Measurements from ENCODE around the gene ANK3. TPM values are rescaled to one million over a fixed set of nuclear protein-coding genes. Genes with fewer than 3 reads are reported as not detected.

Gene ANK3
- total RNA-seq, 4 donors from 2014 or later = 118 to 161 (median 151) TPM

DNA sequence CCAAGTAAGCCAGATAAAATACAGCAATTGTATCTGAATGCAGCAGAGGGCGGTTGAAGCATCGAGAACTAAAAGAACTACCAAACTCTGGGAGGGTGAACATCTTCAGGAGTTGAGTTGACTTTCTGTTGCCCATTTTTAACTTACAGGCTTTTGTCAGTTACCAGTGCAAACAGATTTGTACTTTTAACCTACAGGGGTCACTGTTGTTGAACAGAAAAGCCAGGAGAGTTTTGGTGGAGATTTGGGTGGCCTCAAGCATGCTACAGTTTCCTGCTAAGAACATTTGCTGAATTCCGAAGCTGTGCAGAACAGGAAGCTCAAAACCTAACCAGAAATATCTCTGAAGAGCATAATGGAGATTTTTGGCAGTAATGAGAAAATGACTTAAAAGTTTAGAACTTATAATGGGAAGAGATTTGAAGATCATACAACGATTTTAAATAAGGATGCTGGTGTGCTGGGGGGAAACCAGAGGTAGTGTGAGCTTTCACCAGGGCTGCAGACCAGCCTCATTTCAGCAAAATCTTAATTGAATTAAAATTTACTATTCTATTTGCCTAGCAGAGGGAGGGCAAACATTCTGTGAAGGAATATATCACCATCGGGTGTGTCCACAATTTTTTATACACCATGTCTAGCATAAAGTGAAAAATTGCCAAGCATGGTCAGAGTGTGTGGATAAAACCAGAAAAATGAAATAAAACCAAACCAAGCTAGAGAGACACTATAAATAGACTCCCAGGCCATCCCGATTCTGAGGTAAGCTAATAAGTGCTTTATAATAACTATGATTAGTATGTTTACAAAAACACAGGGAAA, 274.7 kb downstream of the ANK3 start:
- TF ChIP-seq, protein P1, sequence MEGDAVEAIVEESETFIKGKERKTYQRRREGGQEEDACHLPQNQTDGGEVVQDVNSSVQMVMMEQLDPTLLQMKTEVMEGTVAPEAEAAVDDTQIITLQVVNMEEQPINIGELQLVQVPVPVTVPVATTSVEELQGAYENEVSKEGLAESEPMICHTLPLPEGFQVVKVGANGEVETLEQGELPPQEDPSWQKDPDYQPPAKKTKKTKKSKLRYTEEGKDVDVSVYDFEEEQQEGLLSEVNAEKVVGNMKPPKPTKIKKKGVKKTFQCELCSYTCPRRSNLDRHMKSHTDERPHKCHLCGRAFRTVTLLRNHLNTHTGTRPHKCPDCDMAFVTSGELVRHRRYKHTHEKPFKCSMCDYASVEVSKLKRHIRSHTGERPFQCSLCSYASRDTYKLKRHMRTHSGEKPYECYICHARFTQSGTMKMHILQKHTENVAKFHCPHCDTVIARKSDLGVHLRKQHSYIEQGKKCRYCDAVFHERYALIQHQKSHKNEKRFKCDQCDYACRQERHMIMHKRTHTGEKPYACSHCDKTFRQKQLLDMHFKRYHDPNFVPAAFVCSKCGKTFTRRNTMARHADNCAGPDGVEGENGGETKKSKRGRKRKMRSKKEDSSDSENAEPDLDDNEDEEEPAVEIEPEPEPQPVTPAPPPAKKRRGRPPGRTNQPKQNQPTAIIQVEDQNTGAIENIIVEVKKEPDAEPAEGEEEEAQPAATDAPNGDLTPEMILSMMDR (IDR thresholded peaks at IDR 0.05) = peak in 5 of 6 experiments; percentile 22 to 75 (median 61)
- no peak for TF ChIP-seq POLR2A (IDR thresholded peaks at IDR 0.05)
- Histone ChIP-seq H3K27me3 (no peaks in the 10 kb centered on the region), H3K27ac (no peak overlapping the region), H3K9me3 (no peaks in the 10 kb centered on the region), H3K36me3 (peaks cover 0 to 4% (median 0%) of the 10 kb centered on the region in 3 donors), H3K4me3 (no peak overlapping the region), H3K4me1 (no peaks in the 10 kb centered on the region)
- DNase-seq = no peak

DNA sequence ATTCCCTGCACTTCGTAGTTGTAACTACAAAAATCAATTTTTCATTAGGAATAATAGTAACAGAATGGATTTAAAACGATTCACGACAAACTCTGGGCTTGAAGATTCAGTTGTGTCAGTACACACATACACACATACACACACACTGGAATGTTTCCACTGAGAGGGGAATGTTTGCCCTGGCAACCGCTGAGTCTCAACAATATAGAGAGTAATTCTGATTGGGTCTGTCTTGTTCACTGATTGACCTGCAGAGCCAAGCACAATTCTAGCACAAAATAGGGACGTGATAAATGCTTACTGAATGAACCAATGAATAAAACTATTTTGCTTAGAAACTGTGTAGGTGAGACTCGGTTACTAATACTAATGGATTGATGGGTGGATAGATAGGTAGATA, 278.9 kb downstream of the ANK3 start:
- no peaks in the 10 kb centered on the region for H3K4me1 ChIP-seq
- DNase-seq = no peak
- H3K27ac ChIP-seq = no peak overlapping the region
- H3K9me3 ChIP-seq = no peaks in the 10 kb centered on the region
- H3K36me3 ChIP-seq = peaks cover 0 to 16% (median 0%) of the 10 kb centered on the region in 3 donors
- H3K27me3 ChIP-seq = no peaks in the 10 kb centered on the region
- TF ChIP-seq, protein P1 (IDR thresholded peaks at IDR 0.05) = no peak
- TF ChIP-seq POLR2A (IDR thresholded peaks at IDR 0.05) = no peak
- no peak overlapping the region for H3K4me3 ChIP-seq

DNA sequence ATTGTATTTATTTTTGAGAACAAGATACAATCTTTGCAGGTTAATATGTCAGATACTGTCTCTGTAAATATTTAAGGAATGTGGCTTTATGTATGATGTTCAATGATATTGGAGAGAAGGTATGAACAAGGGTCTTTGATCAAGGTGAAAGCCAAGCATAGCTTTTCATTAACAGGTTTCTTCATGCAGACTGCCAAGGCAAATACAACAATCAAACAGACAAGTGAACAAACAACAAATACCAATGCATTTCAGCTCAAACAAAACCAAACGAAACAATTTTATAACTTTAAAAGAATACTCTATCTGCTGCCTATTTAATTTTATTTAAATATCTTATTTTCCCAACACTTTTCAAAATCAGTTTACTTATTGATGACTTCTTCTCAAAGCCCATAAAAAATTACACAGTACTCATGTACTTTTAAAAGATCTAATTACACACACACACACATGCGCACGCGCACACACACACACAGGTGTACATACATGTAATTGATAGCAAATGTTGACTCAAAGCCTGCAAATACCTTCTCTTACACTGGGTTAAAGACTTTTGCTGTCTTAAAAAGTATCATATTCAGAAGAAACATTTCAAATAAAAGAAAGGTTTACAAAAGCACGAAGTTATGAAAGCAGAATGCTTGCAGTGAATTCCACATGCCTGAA, 282.2 kb downstream of the ANK3 start:
- no peaks in the 10 kb centered on the region for H3K9me3 ChIP-seq
- H3K27ac ChIP-seq = no peak overlapping the region
- peaks cover 0 to 12% (median 0%) of the 10 kb centered on the region in 3 donors for H3K36me3 ChIP-seq
- H3K27me3 ChIP-seq = no peaks in the 10 kb centered on the region
- H3K4me3 ChIP-seq = no peak overlapping the region
- TF ChIP-seq, protein P1 (IDR thresholded peaks at IDR 0.05) = no peak
- no peak for TF ChIP-seq POLR2A (IDR thresholded peaks at IDR 0.05)
- H3K4me1 ChIP-seq = no peaks in the 10 kb centered on the region
- DNase-seq = no peak

DNA sequence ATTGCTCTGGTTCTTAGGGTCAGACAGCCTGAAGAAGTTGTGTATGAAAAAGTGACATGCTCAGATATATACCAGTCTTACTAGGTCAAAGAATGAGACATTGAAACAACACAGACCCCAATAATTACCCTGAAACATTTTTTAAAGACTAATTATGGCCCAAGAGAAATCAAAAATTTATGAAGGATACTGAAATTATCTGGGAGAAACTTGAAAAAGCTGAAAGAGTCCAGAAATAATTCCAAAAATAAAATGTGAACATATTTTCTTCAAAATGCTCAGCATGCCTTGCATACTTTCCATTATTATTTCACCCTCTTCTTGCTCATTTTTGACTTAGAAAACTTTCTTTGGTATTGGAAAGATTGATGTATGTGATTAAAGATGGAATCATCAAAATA, 284.4 kb downstream of the ANK3 start:
- no peaks in the 10 kb centered on the region for H3K27me3 ChIP-seq
- H3K9me3 ChIP-seq = no peaks in the 10 kb centered on the region
- H3K4me1 ChIP-seq = no peaks in the 10 kb centered on the region
- DNase-seq = no peak
- no peak overlapping the region for H3K4me3 ChIP-seq
- TF ChIP-seq, protein P1 (IDR thresholded peaks at IDR 0.05) = no peak
- no peak for TF ChIP-seq POLR2A (IDR thresholded peaks at IDR 0.05)
- peaks cover 0 to 12% (median 0%) of the 10 kb centered on the region in 3 donors for H3K36me3 ChIP-seq
- H3K27ac ChIP-seq = no peak overlapping the region

DNA sequence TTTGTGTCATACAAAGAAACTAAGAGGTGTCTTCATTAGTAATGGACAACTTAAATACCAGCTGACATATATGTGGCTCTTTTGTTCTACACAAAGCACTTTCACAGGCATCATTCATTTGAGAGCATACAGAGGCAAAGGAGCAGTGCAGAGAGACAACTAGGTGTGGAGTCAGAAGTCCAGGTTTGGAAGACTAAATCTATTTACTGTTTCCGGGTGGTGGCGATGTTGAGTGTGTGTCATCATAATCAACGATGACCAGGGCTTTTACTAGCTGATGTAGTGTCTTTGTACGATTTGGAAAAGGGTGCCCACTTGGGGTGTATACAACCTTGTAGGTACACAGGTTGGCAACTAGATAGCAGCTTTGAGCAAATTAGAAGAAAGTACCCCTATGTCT, 287.9 kb downstream of the ANK3 start:
- H3K27me3 ChIP-seq = no peaks in the 10 kb centered on the region
- no peak for DNase-seq
- H3K4me1 ChIP-seq = no peaks in the 10 kb centered on the region
- H3K36me3 ChIP-seq = no peaks in the 10 kb centered on the region
- no peak overlapping the region for H3K4me3 ChIP-seq
- H3K27ac ChIP-seq = no peak overlapping the region
- TF ChIP-seq, protein P1 (IDR thresholded peaks at IDR 0.05) = no peak
- no peak for TF ChIP-seq POLR2A (IDR thresholded peaks at IDR 0.05)
- H3K9me3 ChIP-seq = no peaks in the 10 kb centered on the region
